Breast epithelium (tissue), 3 donors: ENCODE results near the gene DPEP3.

Experiments
- POLR2A ChIP-seq: fragments of 450-650 bp; IDR thresholded peaks from one replicate; pipeline ENCODE4 v1.6.1; 2016; ENCODE audit warnings: antibody characterized with exemption, mild to moderate bottlenecking, moderate library complexity
- TF ChIP-seq, protein P1 (sequence below), 3 donors: fragments of 450-650 bp; IDR thresholded peaks; one replicate each; pipeline ENCODE4 v1.5.1; 2016 to 2017; ENCODE audit warnings: antibody characterized with exemption in 3 of 3, mild to moderate bottlenecking in 3 of 3, moderate library complexity in 3 of 3

DNA sequence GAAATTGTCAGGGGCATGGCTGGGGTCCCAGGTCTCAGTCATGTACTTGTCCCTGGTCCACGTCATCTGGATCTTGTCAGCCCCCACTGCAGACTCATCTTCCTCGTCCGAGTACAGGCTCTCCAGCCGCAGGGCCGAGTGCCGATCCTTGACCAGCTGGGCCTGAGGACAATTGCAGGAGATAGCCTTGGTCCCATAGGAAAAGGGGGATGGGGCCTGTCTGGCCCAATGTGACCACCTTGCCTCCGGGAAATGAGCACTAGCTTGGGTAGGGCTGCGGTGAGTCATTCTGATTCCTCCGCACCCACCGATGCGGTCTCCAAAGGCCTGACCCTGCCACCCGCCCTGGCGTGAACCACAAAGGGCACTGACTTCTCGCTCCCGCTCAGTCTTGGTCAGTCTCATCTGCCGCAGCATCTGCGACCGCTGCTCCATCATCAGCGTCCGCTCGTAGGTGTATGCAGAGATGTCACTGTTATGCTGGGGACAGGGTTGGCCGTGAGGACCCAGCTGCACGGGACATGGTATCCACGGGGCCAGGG is 34.8 kb downstream of the DPEP3 start:
- TF ChIP-seq POLR2A = no peak
- TF ChIP-seq, protein P1, sequence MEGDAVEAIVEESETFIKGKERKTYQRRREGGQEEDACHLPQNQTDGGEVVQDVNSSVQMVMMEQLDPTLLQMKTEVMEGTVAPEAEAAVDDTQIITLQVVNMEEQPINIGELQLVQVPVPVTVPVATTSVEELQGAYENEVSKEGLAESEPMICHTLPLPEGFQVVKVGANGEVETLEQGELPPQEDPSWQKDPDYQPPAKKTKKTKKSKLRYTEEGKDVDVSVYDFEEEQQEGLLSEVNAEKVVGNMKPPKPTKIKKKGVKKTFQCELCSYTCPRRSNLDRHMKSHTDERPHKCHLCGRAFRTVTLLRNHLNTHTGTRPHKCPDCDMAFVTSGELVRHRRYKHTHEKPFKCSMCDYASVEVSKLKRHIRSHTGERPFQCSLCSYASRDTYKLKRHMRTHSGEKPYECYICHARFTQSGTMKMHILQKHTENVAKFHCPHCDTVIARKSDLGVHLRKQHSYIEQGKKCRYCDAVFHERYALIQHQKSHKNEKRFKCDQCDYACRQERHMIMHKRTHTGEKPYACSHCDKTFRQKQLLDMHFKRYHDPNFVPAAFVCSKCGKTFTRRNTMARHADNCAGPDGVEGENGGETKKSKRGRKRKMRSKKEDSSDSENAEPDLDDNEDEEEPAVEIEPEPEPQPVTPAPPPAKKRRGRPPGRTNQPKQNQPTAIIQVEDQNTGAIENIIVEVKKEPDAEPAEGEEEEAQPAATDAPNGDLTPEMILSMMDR (IDR thresholded peaks at IDR 0.05) = no peak
